ENCODE data around the gene ACOX2.

Gene ACOX2

GRCh38 chr3:58536501-58537411 is at the start of gene ACOX2:
Gene ACOX2 (minus strand): TSS chr3:58537190. CDS start chr3:58535106, 2,084 bp downstream.
- no peak for DNase-seq (ENCODE audit: low read depth)

GRCh38 chr3:58585994-58586393 is 49.0 kb upstream of the ACOX2 start:
- DNase-seq (ENCODE audit: low read depth): no peak

GRCh38 chr3:58585005-58585786 is 48.2 kb upstream of the ACOX2 start:
- DNase-seq (ENCODE audit: low read depth): peak; percentile 22

GRCh38 chr3:58584690-58585004 is 47.7 kb upstream of the ACOX2 start:
- no peak for DNase-seq (ENCODE audit: low read depth)

DNA sequence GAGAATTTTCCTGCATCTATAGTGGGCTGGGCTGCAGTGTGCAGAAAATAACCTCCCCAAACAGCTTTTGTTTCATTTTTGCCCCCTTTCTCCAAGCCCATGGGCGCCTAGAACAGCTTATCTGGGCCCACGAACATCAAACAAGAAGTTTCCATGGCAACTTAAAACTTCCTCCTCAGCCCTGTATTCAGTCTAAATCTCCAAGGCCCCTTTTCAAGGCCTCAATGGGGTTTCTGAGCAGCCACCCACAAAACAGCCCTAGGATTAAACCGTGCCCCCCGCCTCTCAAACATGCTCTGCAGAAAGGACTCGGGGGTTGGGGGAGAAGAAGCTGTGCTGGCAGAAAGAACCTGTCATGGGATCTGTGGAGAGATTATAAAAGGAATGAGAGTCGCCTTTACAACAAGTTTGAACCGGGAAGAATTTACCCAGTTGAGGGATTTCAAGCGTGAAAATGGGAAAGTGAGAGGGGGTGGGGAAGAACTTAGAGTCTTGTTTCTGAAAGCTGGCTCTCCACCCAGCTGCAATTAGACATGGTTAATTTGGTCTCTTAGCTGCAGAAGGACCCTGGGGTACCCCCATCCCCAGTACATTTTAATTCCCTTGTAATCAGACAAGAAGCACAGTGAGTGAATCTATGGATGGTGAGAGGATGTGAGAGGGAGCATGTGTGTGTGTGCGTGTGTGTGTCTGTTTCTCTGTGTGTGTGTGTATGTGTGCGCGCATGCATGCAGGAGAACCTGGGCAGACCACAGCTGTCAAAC is 44.5 kb upstream of the ACOX2 start:
- DNase-seq (ENCODE audit: low read depth): no peak

GRCh38 chr3:58580826-58581327 is 43.9 kb upstream of the ACOX2 start:
- DNase-seq (ENCODE audit: low read depth): no peak

- no peak for DNase-seq (ENCODE audit: low read depth)
Observed at GRCh38 chr3:58578873-58579272, 41.9 kb upstream of the ACOX2 start.

GRCh38 chr3:58577269-58577821 is 40.4 kb upstream of the ACOX2 start, which contains the start of gene FAM107A:
Gene FAM107A (minus strand): TSS chr3:58577391. CDS start chr3:58569860, 7,531 bp downstream.
- DNase-seq (ENCODE audit: low read depth): no peak

GRCh38 chr3:58576716-58577115 is 39.7 kb upstream of the ACOX2 start:
- no peak for DNase-seq (ENCODE audit: low read depth)

DNA sequence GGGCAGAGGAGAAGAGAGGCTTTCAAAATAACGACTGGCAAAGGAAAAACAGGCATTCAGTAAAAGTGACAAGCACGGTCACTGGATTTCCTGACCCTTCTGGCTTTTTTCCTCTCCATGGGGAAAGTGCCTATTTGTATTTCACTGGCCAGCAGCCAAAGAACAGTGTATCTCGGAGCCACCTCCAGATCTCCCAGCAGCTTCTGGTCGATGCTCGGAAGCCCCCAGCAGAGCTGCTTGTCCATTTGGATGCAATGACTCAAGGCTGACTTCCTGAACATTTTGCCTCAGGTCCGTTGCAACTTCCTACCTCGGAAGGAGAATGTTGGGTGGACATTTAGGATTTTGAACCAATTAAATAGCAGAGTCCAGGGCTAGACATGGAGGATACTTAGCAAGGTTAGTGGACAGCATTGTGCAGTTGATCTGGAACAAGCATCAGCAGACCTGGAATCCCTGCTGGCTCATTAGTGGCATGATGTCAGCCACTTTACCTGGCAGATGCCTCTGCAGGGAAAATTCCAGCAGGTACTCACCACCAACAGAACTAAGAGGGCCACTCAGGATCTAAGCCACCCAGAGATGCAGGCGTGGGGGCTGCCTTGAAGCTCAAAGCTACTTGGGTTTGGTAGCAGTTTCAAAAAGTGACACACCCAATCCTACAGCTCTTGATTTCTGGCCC is 39.1 kb upstream of the ACOX2 start:
- DNase-seq (ENCODE audit: low read depth): no peak

DNA sequence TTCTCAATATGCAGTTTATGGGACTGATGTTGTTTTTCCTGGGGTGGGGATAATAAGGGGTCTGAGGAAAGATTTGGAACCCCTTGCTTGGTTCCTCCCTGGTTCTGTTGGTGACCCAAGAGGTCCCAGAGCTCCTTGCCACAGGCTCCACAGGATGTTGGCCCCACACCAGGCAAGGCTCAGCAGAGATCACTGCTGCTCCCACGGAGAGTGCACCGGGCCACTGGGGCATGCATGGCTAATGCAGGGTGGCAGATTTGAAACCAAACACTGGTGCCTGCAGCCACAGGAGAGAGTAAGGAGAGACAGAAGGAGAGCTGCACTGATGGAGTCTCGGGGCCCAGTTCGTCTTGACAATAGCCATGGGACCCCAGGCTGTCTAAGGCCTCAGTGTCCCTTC is 37.7 kb upstream of the ACOX2 start:
- DNase-seq (ENCODE audit: low read depth): no peak

DNA sequence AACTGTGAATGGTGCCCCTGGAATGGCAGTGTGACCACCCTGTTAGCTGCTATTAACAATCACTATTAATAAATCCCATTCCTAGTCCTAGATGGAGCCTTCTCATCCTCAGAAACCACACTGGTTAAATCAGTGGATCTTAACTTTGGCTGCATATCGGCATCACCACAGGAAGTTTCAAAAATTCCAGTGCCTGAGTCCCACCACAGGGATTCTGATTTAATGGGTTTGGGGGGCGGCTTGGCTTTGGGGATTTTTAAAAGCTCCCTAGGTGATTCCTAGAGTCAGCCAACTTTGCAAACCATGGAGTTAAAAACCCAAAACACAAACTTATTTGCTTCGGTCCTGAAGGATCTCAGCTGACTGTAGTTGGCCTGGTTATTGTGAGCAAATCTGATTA is 37.1 kb upstream of the ACOX2 start:
- no peak for DNase-seq (ENCODE audit: low read depth)

- DNase-seq (ENCODE audit: low read depth): no peak
Observed at GRCh38 chr3:58573640-58574039, 36.6 kb upstream of the ACOX2 start.

GRCh38 chr3:58572634-58573230 is 35.7 kb upstream of the ACOX2 start:
- DNase-seq (ENCODE audit: low read depth): no peak

DNA sequence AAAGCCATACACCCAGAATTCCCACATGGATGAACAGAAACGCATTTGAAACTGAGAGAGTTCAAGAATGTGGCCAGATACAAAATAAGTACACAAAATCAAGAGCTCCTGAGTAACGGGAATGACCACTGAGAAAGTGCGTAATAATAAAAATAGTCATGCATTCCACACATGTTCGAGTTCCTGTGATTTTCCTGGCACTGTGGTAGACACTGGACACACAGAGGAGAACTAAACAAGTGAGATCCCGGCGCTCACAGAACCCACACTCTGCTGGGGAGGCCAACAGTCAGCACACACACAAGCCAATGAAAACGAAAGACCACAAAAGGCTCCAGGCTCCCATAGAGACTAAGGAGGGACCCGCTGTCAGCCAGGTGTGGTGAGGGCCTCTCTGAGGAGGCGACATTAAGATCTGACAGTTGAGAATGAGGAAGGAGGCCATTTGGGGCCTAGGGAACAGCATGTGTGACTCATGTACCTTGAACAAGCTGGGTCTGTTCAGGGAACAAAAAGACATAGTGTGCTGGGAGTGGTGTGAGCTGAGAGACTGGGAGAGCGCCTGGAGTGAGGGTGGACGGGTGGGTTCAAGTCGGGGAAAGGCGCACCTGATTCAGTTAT is 35.1 kb upstream of the ACOX2 start:
- DNase-seq (ENCODE audit: low read depth): no peak

DNA sequence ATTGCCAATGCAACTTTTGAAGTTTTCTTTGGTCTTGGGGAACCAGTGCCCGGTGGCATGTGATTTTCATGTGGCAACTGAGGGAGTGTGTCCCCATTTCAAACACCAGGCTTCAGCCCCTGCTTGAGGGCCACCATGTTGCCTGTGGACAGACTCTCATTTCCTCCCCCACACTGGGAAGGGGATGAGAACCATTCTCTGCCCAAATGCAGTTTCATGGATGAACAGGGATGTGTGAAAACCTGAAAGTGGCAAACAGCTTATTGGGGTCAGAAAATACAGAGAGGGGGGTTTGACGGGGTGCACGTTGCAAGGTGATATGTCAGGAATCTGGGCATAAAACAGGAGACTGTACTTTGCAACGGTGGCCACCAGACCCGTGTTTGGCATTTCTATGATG is 33.9 kb upstream of the ACOX2 start:
- DNase-seq (ENCODE audit: low read depth): no peak

GRCh38 chr3:58569287-58570001 is 32.5 kb upstream of the ACOX2 start:
- DNase-seq (ENCODE audit: low read depth): no peak

- peak; percentile 51 for DNase-seq (ENCODE audit: low read depth)
Observed at GRCh38 chr3:58568572-58569286, 31.7 kb upstream of the ACOX2 start.

DNA sequence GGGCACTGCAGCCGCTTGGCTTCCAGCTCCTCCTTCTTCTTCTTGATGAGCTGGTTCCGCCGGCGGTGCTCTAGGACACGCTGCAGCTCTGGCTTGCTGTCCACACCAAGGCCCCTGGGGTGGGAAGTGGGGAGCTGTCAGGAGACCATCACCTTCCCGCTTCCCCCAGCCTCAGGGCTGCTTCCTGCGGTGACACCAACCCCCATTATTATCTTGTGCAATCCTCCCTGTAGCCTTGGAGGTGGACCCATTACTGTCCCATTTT is 30.2 kb upstream of the ACOX2 start:
- DNase-seq (ENCODE audit: low read depth): no peak

All from stimulated activated CD4-positive, alpha-beta T cell treated with anti-CD3 and anti-CD28 coated beads, Interleukin-2, amount 100 ng/mL, for 4 hours (primary cell).